Hematopoietic multipotent progenitor cell treated with erythropoietin and hydrocortisone succinate and interleukin-3 and kit ligand, for 15 days (in vitro differentiated cells): ENCODE data around the gene FBXO34.
A peak's percentile ranks its signal among the peaks of the same experiment; 100 is the strongest.

Experiments used
- DNase-seq: peaks from one replicate; pipeline ENCODE4 v3.0.0-alpha.2; 2015; ENCODE audit warnings: low spot score

Gene FBXO34

DNA sequence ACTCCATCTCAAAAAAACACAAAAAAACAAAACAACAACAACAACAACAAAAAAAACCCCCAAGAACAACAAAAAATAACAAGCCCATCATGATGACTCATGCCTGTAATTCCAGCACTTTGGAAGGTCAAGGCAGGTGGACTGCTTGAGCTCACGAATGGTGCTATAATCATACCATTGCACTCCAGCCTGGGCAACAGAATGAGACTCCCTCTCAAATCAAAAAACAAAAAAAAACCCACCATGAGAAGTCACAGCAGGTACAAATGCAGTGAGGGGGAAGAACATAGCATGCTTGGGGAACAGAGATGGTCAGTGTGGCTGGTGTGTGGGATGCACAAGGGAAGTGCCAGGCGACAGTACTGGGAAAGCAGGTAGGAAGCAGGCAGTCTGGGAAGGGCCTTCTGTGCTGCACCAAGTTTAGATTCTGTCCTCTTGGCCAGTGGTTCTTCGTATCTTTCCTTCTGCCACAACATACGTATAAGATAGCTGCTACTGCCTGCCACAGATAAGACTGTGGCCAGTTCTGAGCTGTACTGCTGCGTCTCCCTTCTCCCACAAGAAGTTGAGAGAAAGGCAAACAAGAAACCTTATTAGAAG, 112.4 kb downstream of the FBXO34 start:
- peak; percentile 90 for DNase-seq

GRCh38 chr14:55384536-55384935, 113.3 kb downstream of the FBXO34 start:
- DNase-seq: peak; percentile 50

- peak; percentile 86 for DNase-seq
These were observed 115.0 kb downstream of the FBXO34 start for GRCh38 chr14:55386037-55386808.

- DNase-seq: peak; percentile 45
These were observed 115.9 kb downstream of the FBXO34 start for GRCh38 chr14:55387121-55387520.

DNA sequence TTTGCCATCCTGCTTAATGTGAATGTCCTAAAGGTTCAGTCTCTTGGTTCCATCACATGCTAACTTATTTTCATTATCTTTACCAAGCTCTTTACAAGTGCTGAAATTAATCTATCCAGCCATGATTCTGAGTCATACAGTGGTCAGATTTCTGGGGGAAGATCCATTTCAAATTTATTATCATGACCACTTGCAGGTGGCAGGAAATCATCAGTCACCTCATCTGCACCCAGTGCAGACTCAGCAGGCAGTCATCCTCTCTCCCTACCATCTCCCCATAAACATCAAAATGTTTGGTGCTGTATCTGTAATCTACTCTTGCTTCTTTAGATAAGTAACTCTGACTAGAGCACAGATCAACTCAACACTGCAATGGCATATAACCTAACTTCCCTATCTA, 116.9 kb downstream of the FBXO34 start:
- DNase-seq: peak; percentile 54

DNA sequence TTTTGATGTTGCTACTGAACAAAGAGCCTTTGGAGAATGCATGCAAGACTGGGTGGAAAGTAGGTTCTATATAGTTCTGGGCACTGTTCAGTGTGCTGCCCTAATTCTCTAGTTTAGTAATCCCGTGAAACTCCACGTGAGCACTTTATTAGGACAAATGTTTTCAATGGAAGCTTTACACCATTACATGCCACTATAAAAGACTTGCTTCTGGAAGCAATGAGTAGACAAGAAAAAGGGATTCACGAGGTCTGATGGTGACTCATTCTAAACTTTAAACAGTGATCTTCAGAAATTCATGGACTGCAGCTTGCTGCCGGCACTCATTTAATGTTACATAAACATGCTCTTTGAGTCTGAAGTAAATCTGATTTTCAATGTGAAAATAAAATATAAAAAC, 118.1 kb downstream of the FBXO34 start:
- DNase-seq: no peak

DNA sequence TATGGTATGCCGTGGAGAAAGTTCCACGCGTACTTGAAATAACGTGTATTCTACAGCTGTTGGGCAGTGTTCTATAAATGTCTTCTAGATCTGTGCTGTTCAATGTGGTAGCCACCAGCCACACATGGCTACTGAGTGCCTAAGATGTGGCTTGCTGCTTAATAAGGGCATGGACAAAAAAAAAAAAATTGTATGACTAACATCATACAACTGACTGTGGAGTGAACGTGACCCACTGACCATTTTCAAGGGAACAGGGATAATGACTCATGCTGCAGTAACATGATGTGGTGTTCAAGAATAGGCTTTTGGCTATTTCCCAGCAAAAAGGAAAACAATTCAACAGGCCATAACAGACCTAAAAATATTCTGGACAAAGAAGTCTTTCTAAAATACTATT, 127.5 kb downstream of the FBXO34 start:
- no peak for DNase-seq

DNA sequence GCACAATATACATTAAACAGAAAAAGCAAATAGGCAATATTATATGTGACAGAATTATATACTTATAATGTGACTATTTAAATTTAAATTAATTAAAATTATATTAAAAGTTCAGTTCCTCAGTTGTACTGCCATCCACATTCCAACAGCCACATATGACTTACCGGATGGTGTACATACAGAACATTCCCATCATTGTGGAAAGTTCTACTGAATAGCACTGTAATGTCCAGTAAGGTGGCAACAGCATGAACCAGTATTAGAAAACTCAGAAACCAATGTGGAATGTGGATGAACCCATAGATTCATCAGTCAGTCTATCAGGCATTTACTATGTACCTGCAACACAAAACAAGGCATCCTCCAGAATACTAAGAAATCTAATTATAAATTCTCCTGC, 128.0 kb downstream of the FBXO34 start:
- DNase-seq: no peak

GRCh38 chr14:55399852-55400251, 128.6 kb downstream of the FBXO34 start:
- no peak for DNase-seq

DNA sequence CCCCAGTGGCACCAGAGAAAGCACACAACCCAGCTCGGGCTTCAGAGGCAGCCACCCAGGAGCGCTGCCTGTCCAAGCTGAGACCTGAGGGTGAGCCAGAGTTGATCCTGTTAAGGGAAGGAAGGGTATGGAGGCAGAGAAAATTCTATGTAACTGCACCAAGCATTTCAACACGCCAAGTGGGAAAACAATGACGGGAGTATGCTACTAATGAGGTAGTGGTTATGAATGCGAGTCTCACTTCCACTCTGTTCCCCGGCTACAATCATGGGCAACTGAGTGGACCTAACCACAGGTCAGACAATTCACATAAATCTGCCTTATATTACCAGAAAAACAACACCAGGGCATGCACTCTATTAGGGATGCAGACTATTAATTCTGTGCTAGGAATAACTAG, 130.5 kb downstream of the FBXO34 start:
- no peak for DNase-seq
